Activated gamma-delta T cell treated with Interleukin-2 at 50 U/mL for 16 hours (primary cell): ENCODE measurements around the gene SPRR4.
"Not testable (repeated sequence)": the region's sequence is repeated elsewhere in the genome, so short reads cannot be mapped to it uniquely, and the experiment has no call there.

Experiments
- DNase-seq: peaks from one replicate; pipeline ENCODE4 v3.0.0-alpha.2; 2020

The SPRR4 gene

GRCh38 chr1:152968248-152968647 lies 2.2 kb upstream of the SPRR4 start:
- DNase-seq, result no peak

DNA sequence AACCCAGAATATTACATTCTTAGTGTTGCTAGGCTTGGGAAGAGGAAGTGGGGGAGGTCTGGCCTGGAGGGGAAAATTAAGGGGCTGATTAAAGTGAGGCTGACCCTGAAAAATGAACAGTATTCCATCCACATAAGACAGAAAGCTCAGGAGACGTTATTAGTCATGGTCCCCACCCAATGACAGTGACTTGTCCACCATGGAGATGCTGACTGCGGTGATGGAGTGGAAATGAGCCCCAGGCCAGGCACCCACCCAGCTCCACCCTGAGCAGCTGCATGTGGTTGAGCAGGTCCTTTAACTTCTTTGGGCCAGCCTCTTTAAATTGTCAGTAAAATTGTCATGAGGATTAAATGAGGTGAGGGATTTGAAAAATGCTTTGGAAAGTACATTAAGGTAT lies 1.4 kb upstream of the SPRR4 start:
- DNase-seq, result no peak

DNA sequence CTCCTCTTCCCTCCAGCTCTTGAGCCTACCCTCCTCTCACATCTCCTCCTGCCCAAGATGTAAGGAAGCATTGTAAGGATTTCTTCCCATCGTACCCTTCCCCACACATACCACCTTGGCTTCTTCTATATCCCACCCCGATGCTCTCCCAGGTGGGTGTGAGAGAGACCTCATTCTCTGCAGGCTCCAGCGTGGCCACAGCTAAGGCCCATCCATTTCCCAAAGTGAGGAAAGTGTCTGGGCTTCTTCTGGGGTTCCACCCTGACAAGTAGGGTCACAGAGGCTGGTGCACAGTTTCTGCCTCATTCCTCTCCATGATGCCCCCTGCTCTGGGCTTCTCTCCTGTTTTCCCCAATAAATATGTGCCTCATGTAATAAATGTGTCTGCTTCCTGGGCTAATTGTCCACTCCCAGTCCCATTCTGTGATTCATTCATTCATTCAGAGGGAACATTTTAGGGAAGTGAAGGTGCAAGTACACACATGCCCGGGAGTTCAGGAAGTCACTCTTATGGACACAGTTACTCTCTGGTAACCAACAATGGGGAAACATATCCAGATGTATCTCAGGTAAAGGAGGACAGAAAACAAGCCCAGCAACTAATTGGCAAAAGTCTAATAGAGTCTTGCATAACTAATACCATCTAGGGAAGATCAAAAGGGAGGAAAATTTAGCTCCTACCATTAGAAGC lies 1.9 kb downstream of the SPRR4 start:
- DNase-seq, result no peak

- DNase-seq, result no peak
These were observed 6.2 kb downstream of the SPRR4 start for GRCh38 chr1:152976688-152977087.

GRCh38 chr1:152977614-152978013 lies 7.2 kb downstream of the SPRR4 start:
- no peak for DNase-seq

DNA sequence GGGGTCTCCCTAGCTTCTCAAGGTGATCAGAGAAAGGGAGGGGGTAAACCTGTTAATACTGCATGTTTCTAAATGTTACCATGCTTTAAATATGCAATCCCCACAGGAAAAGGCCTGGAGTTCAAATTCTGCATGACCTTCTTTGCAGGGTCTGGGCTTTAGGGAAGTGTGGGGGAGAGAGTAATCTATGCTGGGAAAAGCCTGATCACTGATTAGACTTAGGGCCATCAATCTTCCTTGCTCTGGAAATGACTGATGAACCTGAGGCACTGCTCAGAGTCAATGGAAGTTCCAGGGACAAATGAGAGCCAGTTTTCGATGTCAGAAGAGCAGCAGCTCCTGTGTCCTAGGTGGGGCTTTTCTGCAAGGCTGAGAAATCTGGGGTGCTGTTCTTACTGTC lies 10.2 kb downstream of the SPRR4 start:
- no peak for DNase-seq

GRCh38 chr1:152981146-152981871 lies 10.9 kb downstream of the SPRR4 start:
- DNase-seq, result no peak

DNA sequence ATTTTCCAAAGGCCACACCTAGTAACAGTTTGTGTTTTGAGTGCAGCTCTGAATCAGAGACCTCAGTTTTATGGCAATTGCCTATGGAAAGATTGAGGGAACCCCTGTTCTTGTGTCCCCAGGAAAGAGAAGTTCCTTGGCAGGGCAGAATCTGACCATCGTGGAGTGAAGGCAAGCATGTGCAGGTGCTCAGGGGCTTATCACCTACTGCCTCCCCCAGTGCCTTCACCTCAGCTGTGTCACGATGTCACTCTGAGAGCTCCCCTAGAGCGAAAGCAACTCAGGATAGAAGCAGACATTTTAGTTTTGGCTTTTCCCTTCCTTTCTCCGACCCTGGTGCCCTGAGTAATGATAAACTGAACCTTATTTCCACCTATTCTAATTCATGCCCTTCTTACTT lies 11.6 kb downstream of the SPRR4 start:
- DNase-seq, result no peak

DNA sequence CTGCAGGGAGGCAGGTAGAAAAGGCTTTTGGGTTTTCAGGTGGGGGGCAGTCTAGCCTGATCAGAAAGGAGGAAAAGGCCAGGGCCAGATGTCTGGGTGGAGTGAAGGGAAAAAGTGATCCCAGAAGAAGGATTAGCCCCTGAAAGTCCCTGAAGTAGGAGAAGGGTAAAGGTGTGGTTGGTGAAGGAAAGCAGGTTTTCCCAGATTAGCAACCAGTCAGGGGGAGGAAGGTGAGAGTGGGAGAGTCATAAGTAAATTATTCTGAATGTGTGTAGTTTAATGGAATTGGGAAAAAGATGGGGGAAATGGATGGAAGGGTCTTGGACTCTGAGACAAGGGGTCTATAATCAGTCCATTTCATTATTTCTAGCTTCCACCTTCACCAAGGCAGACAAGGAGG lies 12.8 kb downstream of the SPRR4 start:
- DNase-seq, result no peak

GRCh38 chr1:152983743-152984142 lies 13.3 kb downstream of the SPRR4 start, which contains the start of gene SPRR1A:
Gene SPRR1A (plus strand): TSS chr1:152984081. CDS start chr1:152985231, 1,150 bp downstream.
- no peak for DNase-seq

- DNase-seq, result no peak
These were observed 16.1 kb downstream of the SPRR4 start for GRCh38 chr1:152986578-152986977.

- no peak for DNase-seq
These were observed 22.7 kb downstream of the SPRR4 start for GRCh38 chr1:152993186-152993585.

- no peak for DNase-seq
These were observed 25.4 kb downstream of the SPRR4 start for GRCh38 chr1:152995842-152996241.

DNA sequence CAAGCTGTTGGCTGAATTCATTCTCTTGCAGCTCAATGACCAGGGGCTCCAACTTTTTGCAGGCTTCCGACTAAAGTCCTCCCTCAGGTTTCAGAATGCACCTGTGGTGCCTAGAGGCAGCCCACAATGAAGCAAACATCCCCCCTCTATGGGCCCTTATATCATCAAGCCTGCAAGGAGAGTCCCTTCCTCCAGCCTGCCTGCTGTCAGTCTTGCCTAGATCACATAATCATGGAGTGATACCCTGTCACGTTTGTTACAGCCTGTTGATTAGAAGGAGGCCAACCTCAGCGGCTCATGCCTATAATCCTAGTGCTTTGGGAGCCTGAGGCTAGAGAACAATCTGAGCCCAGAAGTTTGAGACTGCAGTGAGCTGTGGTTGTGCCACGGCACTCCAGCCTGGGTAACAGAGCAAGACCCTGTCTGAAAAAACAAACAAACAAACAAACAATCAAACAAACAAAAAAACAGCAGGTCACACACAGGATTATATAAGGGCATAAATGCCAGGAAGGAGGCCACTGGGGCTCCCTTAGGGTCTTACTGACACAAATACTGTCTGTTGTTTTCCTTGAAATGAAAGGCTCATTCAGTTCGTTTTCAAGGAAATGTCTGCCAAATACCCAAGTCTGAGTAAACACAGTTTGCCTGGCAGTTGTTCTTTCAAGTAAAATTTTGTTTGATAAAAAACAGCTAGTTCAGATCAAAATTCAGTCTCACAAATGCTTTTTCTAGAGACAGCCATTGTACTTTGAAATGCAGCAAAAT lies 26.4 kb downstream of the SPRR4 start:
- no peak for DNase-seq

DNA sequence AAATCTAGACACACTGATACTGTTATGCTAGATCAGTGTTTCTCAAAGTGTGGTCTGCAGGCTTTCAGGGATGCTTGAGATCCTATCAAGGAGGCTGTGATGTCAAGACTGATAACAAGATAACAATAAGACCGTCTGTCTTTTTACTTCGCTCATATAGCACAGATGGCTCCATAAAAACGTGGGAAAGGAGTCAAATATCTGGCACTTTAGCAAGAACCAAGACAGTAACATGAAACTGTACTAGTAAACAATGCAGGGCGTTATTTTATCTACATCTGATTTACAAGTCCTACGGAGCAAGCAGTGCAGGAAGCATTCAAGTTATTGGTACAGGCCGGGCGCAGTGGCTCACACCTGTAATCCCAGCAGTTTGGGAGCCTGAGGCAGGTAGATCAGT lies 27.5 kb downstream of the SPRR4 start:
- DNase-seq, result no peak

- DNase-seq, result no peak
These were observed 28.0 kb downstream of the SPRR4 start for GRCh38 chr1:152998476-152998875.

DNA sequence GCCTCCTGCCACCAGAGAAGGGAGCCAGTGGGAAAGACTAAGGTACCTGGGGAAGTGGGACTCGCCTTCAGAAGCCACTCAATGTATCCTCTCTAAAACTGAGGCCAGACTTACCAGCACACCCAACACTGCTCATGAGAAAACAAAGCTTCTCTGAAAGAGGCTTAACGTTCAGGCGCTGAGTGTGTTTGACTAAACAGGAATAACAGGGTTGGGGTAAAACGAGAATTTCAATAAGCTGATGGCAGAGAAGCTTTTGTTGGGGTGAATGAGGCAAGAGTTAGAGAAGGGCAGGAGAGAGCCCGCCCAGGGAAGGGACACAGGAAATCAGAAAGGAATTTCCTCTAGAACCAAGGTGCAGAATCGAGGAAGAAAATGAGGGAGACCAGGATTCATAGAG lies 29.4 kb downstream of the SPRR4 start:
- no peak for DNase-seq

DNA sequence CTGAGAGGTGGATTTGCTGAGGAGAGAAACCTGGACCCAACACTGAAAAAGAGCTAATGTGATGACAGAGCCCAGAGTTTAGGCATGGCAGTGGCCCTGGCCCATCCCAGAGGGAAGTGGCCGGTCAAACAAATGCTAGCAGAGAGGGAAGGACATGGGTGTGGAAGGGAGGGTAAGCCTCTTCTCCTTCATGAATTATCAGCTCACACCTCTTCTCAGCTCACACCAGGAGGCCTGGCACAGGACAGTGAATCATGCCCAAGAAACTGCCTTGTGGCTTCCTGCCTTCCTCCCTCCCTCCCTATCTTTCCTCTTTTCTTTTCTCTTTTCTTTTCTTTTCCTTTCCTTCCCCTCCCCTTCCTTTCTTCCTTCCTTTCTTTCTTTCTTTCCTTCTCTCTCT lies 29.8 kb downstream of the SPRR4 start:
- no peak for DNase-seq

DNA sequence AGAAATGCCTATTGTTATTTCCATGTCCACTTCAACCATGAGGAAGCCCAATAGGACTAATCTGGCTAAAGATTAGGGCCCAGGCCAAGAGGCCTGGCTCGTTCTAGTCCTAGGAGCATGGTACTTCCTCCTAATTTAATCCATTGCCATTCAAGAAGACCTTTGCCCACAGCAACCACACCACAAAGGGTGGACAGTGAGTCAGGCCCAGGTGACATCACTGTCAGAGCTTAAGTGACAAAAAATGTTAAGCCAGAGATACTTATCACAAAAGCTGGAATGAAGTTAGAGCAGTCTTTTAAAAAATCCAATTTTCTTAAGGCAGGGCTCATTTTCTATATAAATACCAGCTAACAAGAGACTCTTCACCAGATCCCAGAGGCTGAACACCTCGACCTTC lies 30.9 kb downstream of the SPRR4 start, which contains the start of gene SPRR3:
Gene SPRR3 (plus strand): TSS at position 368 of the 400 bp plus-strand sequence. CDS start 1,272 bp downstream, outside the sequence.
- DNase-seq, result no peak

DNA sequence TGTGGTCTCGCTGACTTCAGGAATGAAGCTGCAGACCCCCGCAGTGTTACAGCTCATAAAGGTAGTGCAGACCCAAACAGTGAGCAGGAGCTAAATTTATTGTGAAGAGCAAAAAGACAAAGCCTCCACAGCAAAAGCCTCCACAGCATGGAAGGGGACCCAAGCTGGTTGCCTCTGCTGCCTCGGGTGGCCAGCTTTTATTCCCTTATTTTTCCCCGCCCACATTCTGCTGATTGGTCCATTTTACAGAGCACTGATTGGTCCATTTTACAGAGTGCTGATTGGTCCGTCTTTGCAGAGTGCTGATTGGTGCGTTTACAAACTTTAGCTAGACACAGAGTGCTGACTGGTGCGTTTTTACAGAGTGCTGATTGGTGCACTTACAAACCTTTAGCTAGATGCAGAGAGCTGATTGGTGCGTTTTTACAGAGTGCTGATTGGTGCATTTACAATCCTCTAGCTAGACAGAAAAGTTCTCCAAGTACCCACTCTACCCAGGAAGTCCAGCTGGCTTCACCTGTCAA lies 40.8 kb downstream of the SPRR4 start:
- DNase-seq, result not testable (repeated sequence)

DNA sequence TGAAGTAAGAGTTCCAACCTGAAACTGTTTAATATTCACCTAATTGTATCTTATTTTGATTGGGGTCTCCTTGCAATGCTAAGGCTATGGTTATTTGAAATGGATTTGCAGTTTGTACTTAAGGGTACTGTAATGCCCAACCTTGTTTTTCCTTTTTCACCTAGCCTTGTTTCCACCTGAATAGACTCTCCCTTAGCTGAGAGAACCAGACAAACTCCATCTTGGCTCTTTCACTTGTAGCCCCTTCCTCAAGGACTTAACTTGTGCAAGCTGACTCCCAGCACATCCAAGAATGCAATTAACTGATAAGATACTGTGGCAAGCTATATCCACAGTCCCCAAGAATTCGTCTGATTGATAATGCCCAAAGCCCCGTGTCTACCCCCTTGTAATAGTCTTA lies 51.4 kb downstream of the SPRR4 start:
- not testable (repeated sequence) for DNase-seq
